Trophoblast cell (in vitro differentiated cells and primary cell): ENCODE measurements around the gene SPO11.

Experiments used
- DNase-seq, 2 donors: peaks; one replicate each; pipeline ENCODE4 v3.0.0-alpha.2; 2016
- H2AFZ ChIP-seq: 2 replicates; pipeline ENCODE4 v1.6.1; 2013; ENCODE audit warnings: low read length, moderate library complexity, mild to moderate bottlenecking; ENCODE audit not compliant: insufficient read depth, poor library complexity
- H2AK5ac ChIP-seq: 2 replicates; pipeline ENCODE4 v1.6.1; 2013; ENCODE audit warnings: mild to moderate bottlenecking, low read length
- H2BK120ac ChIP-seq: 2 replicates; pipeline ENCODE4 v1.6.1; 2013; ENCODE audit warnings: low read length, mild to moderate bottlenecking, moderate library complexity; ENCODE audit not compliant: insufficient read depth, poor library complexity
- H2BK12ac ChIP-seq: 2 replicates; pipeline ENCODE4 v1.6.1; 2013; ENCODE audit warnings: mild to moderate bottlenecking, low read length, moderate library complexity
- H2BK5ac ChIP-seq: 2 replicates; pipeline ENCODE4 v1.6.1; 2013; ENCODE audit warnings: low read length, low read depth, moderate library complexity, mild to moderate bottlenecking; ENCODE audit not compliant: poor library complexity
- H3K14ac ChIP-seq: 2 replicates; pipeline ENCODE4 v1.6.1; 2013; ENCODE audit warnings: mild to moderate bottlenecking, low read length
- H3K18ac ChIP-seq: 2 replicates; pipeline ENCODE4 v1.6.1; 2013; ENCODE audit warnings: mild to moderate bottlenecking, low read length
- H3K23ac ChIP-seq: 2 replicates; pipeline ENCODE4 v1.6.1; 2013; ENCODE audit warnings: low read length
- H3K27ac ChIP-seq: 2 replicates; pipeline ENCODE4 v1.5.1; 2013; ENCODE audit warnings: low read depth, mild to moderate bottlenecking, inconsistent platforms, low read length, moderate library complexity
- H3K27me3 ChIP-seq: 2 replicates; pipeline ENCODE4 v1.6.1; 2013; ENCODE audit warnings: inconsistent platforms, mild to moderate bottlenecking, low read length, moderate library complexity; ENCODE audit not compliant: insufficient read depth
- H3K36me3 ChIP-seq, 2 experiments: 1 replicate in 1 of 2; 2 replicates in 1 of 2; pipeline ENCODE4 v1.6.1; 2013; ENCODE audit warnings: low read length in 2 of 2, mild to moderate bottlenecking in 2 of 2, moderate library complexity in 1 of 2; ENCODE audit not compliant: insufficient read depth in 2 of 2, control insufficient read depth in 1 of 2
- H3K4ac ChIP-seq: 2 replicates; pipeline ENCODE4 v1.6.1; 2013; ENCODE audit warnings: low read depth, mild to moderate bottlenecking, low read length, moderate library complexity
- H3K4me1 ChIP-seq, 2 experiments: 1 replicate in 1 of 2; 2 replicates in 1 of 2; pipeline ENCODE4 v1.6.1; 2013; ENCODE audit warnings: low read length in 2 of 2, mild to moderate bottlenecking in 2 of 2, moderate library complexity in 1 of 2; ENCODE audit not compliant: insufficient read depth in 2 of 2, control insufficient read depth in 1 of 2
- H3K4me2 ChIP-seq: 2 replicates; pipeline ENCODE4 v1.6.1; 2013; ENCODE audit warnings: inconsistent platforms, mild to moderate bottlenecking, low read length, moderate library complexity
- H3K4me3 ChIP-seq: 2 replicates; pipeline ENCODE4 v1.5.1; 2013; ENCODE audit warnings: mild to moderate bottlenecking, low read depth, low read length, inconsistent platforms
- H3K79me1 ChIP-seq: one replicate; pipeline ENCODE4 v1.6.1; 2013; ENCODE audit warnings: low read length
- H3K79me2 ChIP-seq: 2 replicates; pipeline ENCODE4 v1.6.1; 2013; ENCODE audit warnings: low read length, mild to moderate bottlenecking; ENCODE audit not compliant: control insufficient read depth, insufficient read depth, poor library complexity
- H3K9ac ChIP-seq: 2 replicates; pipeline ENCODE4 v1.6.1; 2013; ENCODE audit warnings: mild to moderate bottlenecking, low read length
- H3K9me3 ChIP-seq: 2 replicates; pipeline ENCODE4 v1.6.1; 2013; ENCODE audit warnings: low read depth, mild to moderate bottlenecking, control low read depth, inconsistent platforms, low read length; ENCODE audit not compliant: insufficient read depth
- H4K12ac ChIP-seq: 2 replicates; pipeline ENCODE4 v1.6.1; 2013; ENCODE audit warnings: low read depth, mild to moderate bottlenecking, low read length, moderate library complexity
- H4K8ac ChIP-seq: 2 replicates; pipeline ENCODE4 v1.6.1; 2013; ENCODE audit warnings: low read depth, mild to moderate bottlenecking, low read length, moderate library complexity
- H4K91ac ChIP-seq: one replicate; pipeline ENCODE4 v1.6.1; 2013; ENCODE audit warnings: low read depth, mild to moderate bottlenecking, low read length, moderate library complexity
- WGBS: extraction: QIAGEN DNeasy Blood & Tissue Kit; methylation state at CpG from one replicate; pipeline ENCODE4 v1.1.7; 2013; ENCODE audit warnings: missing lambda C conversion rate; ENCODE audit not compliant: insufficient read length, insufficient coverage; ENCODE audit errors: extremely low coverage; 5-methylcytosine and 5-hydroxymethylcytosine counted together

The SPO11 gene

DNA sequence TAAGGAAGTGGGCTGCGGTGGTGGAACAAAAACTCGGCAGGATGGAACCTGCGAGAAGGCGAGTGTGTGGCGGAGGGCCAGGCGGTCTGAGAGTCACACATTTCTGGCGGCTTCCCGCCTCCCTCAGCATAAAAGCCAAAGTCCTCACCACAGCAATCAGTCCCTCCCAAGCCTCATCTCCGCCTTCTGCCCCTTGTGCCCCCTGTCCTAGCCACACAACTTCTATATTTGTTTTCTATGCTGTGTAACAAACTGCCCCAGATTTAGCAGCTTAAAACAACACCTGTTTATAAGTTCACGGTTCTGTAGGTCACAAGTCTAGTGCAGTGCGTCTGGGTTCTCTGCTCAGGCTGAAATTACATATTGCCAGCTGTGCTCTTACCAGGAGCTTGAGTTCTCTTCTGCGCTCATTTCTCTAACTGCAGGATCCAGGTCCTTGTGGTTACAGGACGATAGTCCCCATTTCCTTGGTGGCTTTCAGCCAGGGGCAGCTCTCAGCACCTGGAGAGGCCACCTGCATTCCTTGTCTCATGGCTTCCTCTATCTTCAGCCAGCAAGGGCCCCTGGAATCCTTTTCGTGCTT lies 11.7 kb upstream of the SPO11 start:
- H3K23ac ChIP-seq: no peak overlapping the region
- H3K4me3 ChIP-seq: no peak overlapping the region
- H2AK5ac ChIP-seq: no peak overlapping the region
- no peak overlapping the region for H3K18ac ChIP-seq
- peaks cover 0 to 3% of the 10 kb centered on the region in 2 experiments for H3K4me1 ChIP-seq
- H4K91ac ChIP-seq: no peak overlapping the region
- no peak overlapping the region for H3K27ac ChIP-seq
- H3K4ac ChIP-seq: no peak overlapping the region
- no peak overlapping the region for H4K12ac ChIP-seq
- WGBS: no CpG with 5 or more reads among the region's 14 CpGs
- no peaks in the 10 kb centered on the region for H3K9me3 ChIP-seq
- no peak overlapping the region for H3K9ac ChIP-seq
- H3K4me2 ChIP-seq: no peak overlapping the region
- no peak overlapping the region for H2BK12ac ChIP-seq
- H3K79me2 ChIP-seq: no peaks in the 10 kb centered on the region
- H3K79me1 ChIP-seq: no peaks in the 10 kb centered on the region
- H3K27me3 ChIP-seq: no peaks in the 10 kb centered on the region
- H2BK120ac ChIP-seq: no peak overlapping the region
- no peak for DNase-seq
- H2AFZ ChIP-seq: no peak overlapping the region
- H3K36me3 ChIP-seq: no peaks in the 10 kb centered on the region
- H4K8ac ChIP-seq: no peak overlapping the region
- no peak overlapping the region for H3K14ac ChIP-seq
- no peak overlapping the region for H2BK5ac ChIP-seq

DNA sequence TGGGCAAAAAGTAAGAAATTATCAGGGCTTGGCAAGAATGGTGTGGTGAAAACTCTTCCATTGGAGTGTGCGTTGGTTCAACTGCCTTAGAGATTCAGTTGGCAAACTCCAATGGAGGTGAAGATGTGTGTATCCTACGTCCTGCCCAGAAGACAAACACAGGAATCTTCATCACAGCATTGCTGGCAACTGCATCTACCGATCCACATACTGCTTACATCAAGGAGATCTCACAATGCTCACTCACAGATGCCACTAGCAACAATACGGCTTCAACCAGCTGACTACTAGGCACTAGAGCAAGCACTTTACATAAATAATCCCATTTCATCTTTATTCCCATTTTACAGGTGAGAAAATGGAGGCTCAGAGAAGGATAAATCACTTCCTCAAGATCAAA lies 10.0 kb upstream of the SPO11 start:
- Histone ChIP-seq H4K91ac (no peak overlapping the region), H3K79me1 (no peaks in the 10 kb centered on the region), H3K4ac (no peak overlapping the region), H2BK5ac (no peak overlapping the region), H3K23ac (no peak overlapping the region), H3K4me3 (no peak overlapping the region), H3K9ac (no peak overlapping the region), H3K18ac (no peak overlapping the region), H2AK5ac (no peak overlapping the region), H3K27me3 (no peaks in the 10 kb centered on the region), H3K27ac (no peak overlapping the region), H2BK120ac (no peak overlapping the region), H3K4me2 (no peak overlapping the region), H2AFZ (no peak overlapping the region), H3K9me3 (no peaks in the 10 kb centered on the region), H2BK12ac (no peak overlapping the region), H3K14ac (no peak overlapping the region), H4K12ac (no peak overlapping the region), H3K36me3 (no peaks in the 10 kb centered on the region), H3K79me2 (no peaks in the 10 kb centered on the region), H4K8ac (no peak overlapping the region), H3K4me1 (peaks cover 0 to 3% of the 10 kb centered on the region in 2 experiments)
- DNase-seq: no peak
- no CpG with 5 or more reads among the region's 4 CpGs for WGBS

DNA sequence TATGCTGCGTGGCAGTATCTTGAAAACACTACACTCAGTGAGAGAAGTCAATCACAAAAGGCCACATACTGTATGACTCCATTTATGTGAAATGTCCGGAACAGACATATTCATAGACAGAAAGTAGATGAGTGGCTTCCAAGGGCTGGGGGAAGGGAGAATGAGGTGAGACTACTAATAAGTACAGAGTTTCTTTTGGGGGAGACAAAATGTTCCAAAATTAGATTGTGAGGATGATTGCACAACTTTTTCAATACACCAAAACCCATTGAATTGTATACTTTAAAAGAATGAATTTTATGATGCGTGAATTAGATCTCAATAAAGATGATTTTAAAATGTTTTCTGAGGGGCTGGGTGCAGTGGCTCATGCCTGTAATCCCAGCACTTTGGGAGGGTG lies 9.2 kb upstream of the SPO11 start:
- H3K79me1 ChIP-seq: no peaks in the 10 kb centered on the region
- no peak overlapping the region for H3K14ac ChIP-seq
- no peak overlapping the region for H2AFZ ChIP-seq
- no peak overlapping the region for H3K4ac ChIP-seq
- H3K4me3 ChIP-seq: no peak overlapping the region
- no peak overlapping the region for H3K18ac ChIP-seq
- H3K23ac ChIP-seq: no peak overlapping the region
- no peak overlapping the region for H2BK12ac ChIP-seq
- H3K9me3 ChIP-seq: no peaks in the 10 kb centered on the region
- H2BK120ac ChIP-seq: no peak overlapping the region
- no peak overlapping the region for H3K9ac ChIP-seq
- no peak for DNase-seq
- no peak overlapping the region for H4K91ac ChIP-seq
- WGBS: no CpG with 5 or more reads among the region's 3 CpGs
- H3K27ac ChIP-seq: no peak overlapping the region
- no peaks in the 10 kb centered on the region for H3K79me2 ChIP-seq
- no peaks in the 10 kb centered on the region for H3K36me3 ChIP-seq
- H3K27me3 ChIP-seq: no peaks in the 10 kb centered on the region
- no peak overlapping the region for H4K8ac ChIP-seq
- H3K4me1 ChIP-seq: no peaks in the 10 kb centered on the region
- no peak overlapping the region for H4K12ac ChIP-seq
- H2BK5ac ChIP-seq: no peak overlapping the region
- no peak overlapping the region for H3K4me2 ChIP-seq
- no peak overlapping the region for H2AK5ac ChIP-seq

DNA sequence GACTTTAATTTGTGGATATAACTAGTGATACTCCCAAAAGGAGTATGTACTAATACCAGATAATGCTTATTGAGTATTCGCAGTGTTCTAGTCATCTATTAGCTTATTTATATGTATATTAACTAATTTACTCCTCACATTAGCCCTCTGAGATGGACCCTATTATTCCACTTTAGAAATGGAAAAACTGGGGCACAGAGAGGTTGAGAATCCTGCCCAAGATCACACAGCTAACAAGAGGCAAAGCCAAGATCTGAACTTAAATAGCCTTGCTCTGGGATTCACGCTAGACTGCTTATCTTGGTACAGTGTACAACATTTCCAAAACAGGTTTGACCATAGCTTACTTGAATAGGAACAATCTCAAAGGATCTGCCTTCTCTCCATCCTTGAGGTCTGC lies 8.5 kb upstream of the SPO11 start:
- Histone ChIP-seq H2BK12ac (no peak overlapping the region), H4K8ac (no peak overlapping the region), H4K91ac (no peak overlapping the region), H3K36me3 (no peaks in the 10 kb centered on the region), H4K12ac (no peak overlapping the region), H3K27me3 (no peaks in the 10 kb centered on the region), H2BK120ac (no peak overlapping the region), H3K18ac (no peak overlapping the region), H2BK5ac (no peak overlapping the region), H3K27ac (no peak overlapping the region), H3K4me2 (no peak overlapping the region), H2AK5ac (no peak overlapping the region), H3K4ac (no peak overlapping the region), H2AFZ (no peak overlapping the region), H3K14ac (no peak overlapping the region), H3K4me1 (no peaks in the 10 kb centered on the region), H3K79me1 (no peaks in the 10 kb centered on the region), H3K23ac (no peak overlapping the region), H3K4me3 (no peak overlapping the region), H3K9me3 (no peaks in the 10 kb centered on the region), H3K79me2 (no peaks in the 10 kb centered on the region), H3K9ac (no peak overlapping the region)
- WGBS: no CpG with 5 or more reads among the region's 2 CpGs
- no peak for DNase-seq
